Fibroblast of skin of left biceps (primary cell): ENCODE results near the gene ZNF549.

Experiments used
- DNase-seq, 2 experiments: peaks; one replicate each; pipeline ENCODE4 v3.0.0-alpha.2; 2013; ENCODE audit warnings: low read depth in 2 of 2

The ZNF549 gene

GRCh38 chr19:57566396-57567265, 39.5 kb downstream of the ZNF549 start:
- no peak for DNase-seq

GRCh38 chr19:57570707-57571106, 43.6 kb downstream of the ZNF549 start:
- no peak for DNase-seq

- DNase-seq: no peak
Observed at GRCh38 chr19:57572415-57572947, 45.3 kb downstream of the ZNF549 start.

GRCh38 chr19:57576661-57577060, 49.5 kb downstream of the ZNF549 start:
- no peak for DNase-seq

- DNase-seq: peak; percentile 95 to 96
Observed at GRCh38 chr19:57578487-57579205, 51.5 kb downstream of the ZNF549 start, which contains the start of gene ZNF416. TSS of gene ZNF416 (minus strand) at chr19:57578911. CDS start at chr19:57578704, 207 bp downstream.

GRCh38 chr19:57583104-57583520, 56.0 kb downstream of the ZNF549 start:
- DNase-seq: no peak

GRCh38 chr19:57583521-57584416, 56.6 kb downstream of the ZNF549 start, which contains the start of gene ZIK1:
TSS of gene ZIK1 (plus strand) at chr19:57584145. CDS start at chr19:57584357, 212 bp downstream.
- DNase-seq: peak; percentile 80 to 85

- DNase-seq: no peak
Observed at GRCh38 chr19:57587529-57587928, 60.4 kb downstream of the ZNF549 start.

- DNase-seq: no peak
Observed at GRCh38 chr19:57599377-57599760, 72.2 kb downstream of the ZNF549 start.

GRCh38 chr19:57599761-57600383, 72.7 kb downstream of the ZNF549 start, which contains the start of gene ZNF530:
TSS of gene ZNF530 (plus strand) at chr19:57599885. CDS start at chr19:57604346, 4,461 bp downstream.
- DNase-seq: peak; percentile 76 to 79

GRCh38 chr19:57606931-57607330, 79.8 kb downstream of the ZNF549 start:
- no peak for DNase-seq
